ENCODE measurements around the gene UBR4. TPM values are rescaled to one million over a fixed set of nuclear protein-coding genes. Genes with fewer than 3 reads are reported as not detected.
A peak's percentile ranks its signal among the peaks of the same experiment; 100 is the strongest.

UBR4 gene
- total and polyA plus RNA-seq, 7 donors: 89.9 to 185 (median 118) TPM

DNA sequence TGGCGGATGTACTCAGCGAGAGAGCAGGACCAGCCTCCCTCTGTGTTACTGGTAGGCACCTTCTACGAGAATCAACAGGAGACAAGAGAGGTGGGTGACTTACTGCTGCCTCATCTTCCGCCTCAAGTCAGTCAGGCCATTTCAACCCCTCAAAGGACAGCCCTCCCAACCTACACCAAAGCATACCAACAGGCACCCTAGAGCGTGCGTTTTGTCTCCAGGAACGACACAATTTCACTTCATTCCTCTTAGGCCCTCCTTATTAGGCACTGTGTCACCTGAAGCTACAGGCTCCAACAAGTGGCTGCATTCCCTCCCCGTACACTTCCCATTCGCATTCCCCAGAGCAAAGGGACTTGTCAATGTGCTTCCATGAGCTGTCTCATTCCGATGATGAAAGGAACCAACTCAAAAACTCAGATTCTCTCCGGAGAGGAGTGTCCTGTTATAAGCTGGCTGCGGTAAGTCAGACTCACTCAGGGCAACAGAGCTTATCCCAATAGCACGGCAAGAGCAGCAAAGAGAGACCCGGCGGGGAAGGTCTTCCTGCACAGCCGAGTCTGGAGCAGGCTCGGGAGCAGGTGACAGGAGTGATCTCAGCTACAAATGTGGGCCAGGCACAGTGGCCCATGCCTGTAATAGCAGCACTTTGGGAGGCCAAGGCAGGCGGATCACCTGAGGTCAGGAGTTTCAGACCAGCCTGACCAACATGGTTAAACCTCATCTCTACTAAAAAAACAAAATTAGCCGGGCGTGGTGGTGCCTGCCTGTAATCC is 133.0 kb downstream of the UBR4 start:
- Histone ChIP-seq H3K4me1 (peaks cover 29% of the 10 kb centered on the region), H3K27ac (no peak overlapping the region), H3K27me3 (ENCODE audit: insufficient read depth in 3 of 3, low read length in 2 of 3) (no peaks in the 10 kb centered on the region), H3K36me3 (ENCODE audit: insufficient read depth in 1 of 2, low read depth in 1 of 2) (peaks cover 11 to 96% of the 10 kb centered on the region in 2 donors), H3K9me3 (no peaks in the 10 kb centered on the region), H3K4me3 (no peak overlapping the region)
- 84 to 93% (median 85%) methylated on average over 20 of the region's 20 CpGs for WGBS, 3 donors
- TF ChIP-seq, protein P1, sequence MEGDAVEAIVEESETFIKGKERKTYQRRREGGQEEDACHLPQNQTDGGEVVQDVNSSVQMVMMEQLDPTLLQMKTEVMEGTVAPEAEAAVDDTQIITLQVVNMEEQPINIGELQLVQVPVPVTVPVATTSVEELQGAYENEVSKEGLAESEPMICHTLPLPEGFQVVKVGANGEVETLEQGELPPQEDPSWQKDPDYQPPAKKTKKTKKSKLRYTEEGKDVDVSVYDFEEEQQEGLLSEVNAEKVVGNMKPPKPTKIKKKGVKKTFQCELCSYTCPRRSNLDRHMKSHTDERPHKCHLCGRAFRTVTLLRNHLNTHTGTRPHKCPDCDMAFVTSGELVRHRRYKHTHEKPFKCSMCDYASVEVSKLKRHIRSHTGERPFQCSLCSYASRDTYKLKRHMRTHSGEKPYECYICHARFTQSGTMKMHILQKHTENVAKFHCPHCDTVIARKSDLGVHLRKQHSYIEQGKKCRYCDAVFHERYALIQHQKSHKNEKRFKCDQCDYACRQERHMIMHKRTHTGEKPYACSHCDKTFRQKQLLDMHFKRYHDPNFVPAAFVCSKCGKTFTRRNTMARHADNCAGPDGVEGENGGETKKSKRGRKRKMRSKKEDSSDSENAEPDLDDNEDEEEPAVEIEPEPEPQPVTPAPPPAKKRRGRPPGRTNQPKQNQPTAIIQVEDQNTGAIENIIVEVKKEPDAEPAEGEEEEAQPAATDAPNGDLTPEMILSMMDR (IDR thresholded peaks at IDR 0.05): no peak
- intact Hi-C loops (cut with DNase I): loop anchor here in 1 of 2 donors (10.0 kb wide), 1 partner anchor 122 kb away; the partner anchor contains the start of gene IFFO2
- ATAC-seq (no peak), DNase-seq (peak in 1 of 2 donors; percentile 10)

DNA sequence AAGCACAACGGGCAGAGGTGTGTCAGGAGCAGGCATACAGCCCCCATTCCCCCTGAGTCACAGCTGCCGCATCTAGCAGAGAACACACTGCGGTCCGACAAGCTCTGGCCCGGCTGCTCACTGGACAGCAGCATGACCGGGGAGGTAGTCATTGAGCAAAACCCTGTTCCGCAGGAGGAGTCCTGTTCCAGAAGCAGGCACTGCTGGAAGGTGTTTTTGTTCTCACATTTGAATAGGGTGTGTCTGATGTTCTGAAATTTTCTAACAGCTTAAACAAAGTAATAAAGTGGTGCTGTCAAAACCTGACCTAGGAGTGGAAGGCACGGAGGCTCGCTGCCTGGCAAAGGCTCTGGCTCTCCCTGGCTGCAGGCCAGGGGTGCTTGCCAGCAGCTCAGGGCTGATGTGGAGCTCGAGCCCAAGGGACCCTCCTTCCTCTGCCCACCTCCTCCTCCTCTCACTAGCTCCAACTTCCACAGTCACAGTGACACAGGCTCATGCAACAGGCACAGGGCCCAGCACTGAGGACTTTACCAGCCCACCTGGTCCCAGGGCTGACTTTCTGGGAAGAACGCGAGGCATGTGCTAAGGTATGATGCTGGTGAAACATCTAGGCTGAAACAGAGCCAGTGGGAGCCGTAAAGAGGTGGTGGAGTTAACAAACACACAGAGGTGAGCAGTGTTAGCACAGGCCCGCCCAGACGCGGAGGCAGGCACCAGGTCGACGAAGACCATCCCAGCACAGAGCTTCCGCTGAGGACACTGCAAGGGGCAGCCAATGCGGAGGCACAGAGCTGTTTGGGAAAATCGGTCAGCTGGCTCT is 135.0 kb downstream of the UBR4 start:
- H3K27ac ChIP-seq: peak overlapping the region; percentile 85

GRCh38 chr1:19074361-19074901 is 135.6 kb downstream of the UBR4 start:
- no peak overlapping the region for H3K4me3 ChIP-seq
- intact Hi-C loops (cut with DNase I): loop anchor here (2.0 to 10.0 kb wide), 2 partner anchors 46 to 120 kb away; partner anchors contain the start of gene IFFO2 (in 1 of the 2)
- H3K36me3 ChIP-seq (ENCODE audit: insufficient read depth in 1 of 2, low read depth in 1 of 2): peaks cover 11 to 70% of the 10 kb centered on the region in 2 donors
- ATAC-seq (peak in 3 of 4 donors; percentile 5 to 10 (median 9)), DNase-seq (no peak)
- TF ChIP-seq, protein P1 (IDR thresholded peaks at IDR 0.05): no peak
- H3K9me3 ChIP-seq: no peaks in the 10 kb centered on the region
- peaks cover 24% of the 10 kb centered on the region for H3K4me1 ChIP-seq
- 78 to 87% (median 81%) methylated on average over 17 of the region's 17 CpGs for WGBS, 3 donors
- no peaks in the 10 kb centered on the region for H3K27me3 ChIP-seq (ENCODE audit: insufficient read depth in 3 of 3, low read length in 2 of 3)
- H3K27ac ChIP-seq: peak overlapping the region; percentile 85

More for the DNA sequence above, 135.0 kb downstream of the UBR4 start:
- peaks cover 27% of the 10 kb centered on the region for H3K4me1 ChIP-seq
- WGBS, 3 donors: 54 to 67% (median 59%) methylated on average over 21 of the region's 21 CpGs
- TF ChIP-seq, protein P1 (IDR thresholded peaks at IDR 0.05): no peak
- intact Hi-C loops (cut with DNase I): loop anchor here (2.0 to 10.0 kb wide), 2 partner anchors 46 to 120 kb away; partner anchors contain the start of gene IFFO2 (in 1 of the 2)
- peak in 1 of 2 donors; percentile 77 for DNase-seq
- peak; percentile 41 to 79 (median 67) for ATAC-seq
- no peaks in the 10 kb centered on the region for H3K9me3 ChIP-seq
- H3K4me3 ChIP-seq: no peak overlapping the region
- no peaks in the 10 kb centered on the region for H3K27me3 ChIP-seq (ENCODE audit: insufficient read depth in 3 of 3, low read length in 2 of 3)
- H3K36me3 ChIP-seq (ENCODE audit: insufficient read depth in 1 of 2, low read depth in 1 of 2): peaks cover 11 to 76% of the 10 kb centered on the region in 2 donors

GRCh38 chr1:19073311-19074186 is 136.5 kb downstream of the UBR4 start:
- intact Hi-C loops (cut with DNase I): loop anchor here (2.0 to 10.0 kb wide), 2 partner anchors 45 to 119 kb away; partner anchors contain the start of gene IFFO2 (in 1 of the 2)
- TF ChIP-seq, protein P1 (IDR thresholded peaks at IDR 0.05): no peak
- Histone ChIP-seq H3K36me3 (ENCODE audit: insufficient read depth in 1 of 2, low read depth in 1 of 2) (peaks cover 9 to 61% of the 10 kb centered on the region in 2 donors), H3K4me3 (no peak overlapping the region), H3K4me1 (peaks cover 24% of the 10 kb centered on the region), H3K9me3 (no peaks in the 10 kb centered on the region), H3K27me3 (ENCODE audit: insufficient read depth in 3 of 3, low read length in 2 of 3) (no peaks in the 10 kb centered on the region), H3K27ac (peak overlapping the region; percentile 85)
- ATAC-seq: peak; percentile 70 to 82 (median 76)
- DNase-seq: peak; percentile 48 to 77
- 29 to 36% (median 30%) methylated on average over 23 of the region's 23 CpGs for WGBS, 3 donors

Measured in psoas muscle (tissue), 8 donors.